K562 (cell line): Measurements from ENCODE around the gene SNX20. TPM values are rescaled to one million over a fixed set of nuclear protein-coding genes. Genes with fewer than 3 reads are reported as not detected.

ENCODE experiments used
- ATAC-seq: fragments of 200-7000 bp; cut with Tn5 transposase; 3 replicates; pipeline ENCODE4 v1.9.1; 2020; ENCODE audit warnings: moderate library complexity
- BruUV-seq: library from RNA; stranded (reverse); fragments of 400-500 nt; replicated peaks from 2 replicates; lab custom pipeline; 2021; lab: Mats Ljungman, UMichigan
- CTCF ChIA-PET: fragments of 300-600 bp; formaldehyde crosslinking; extraction: SDS; loops from one replicate; lab custom pipeline; 2021; ENCODE audit warnings: low intra/inter-chr PET ratio; lab: Yijun Ruan, JAX
- POLR2A ChIA-PET: fragments of 300-600, 350-650 bp; sonication (Branson Sonifier 250); formaldehyde crosslinking; extraction: SDS; loops from one replicate; lab custom pipeline; 2021; ENCODE audit warnings: antibody characterized with exemption, inconsistent platforms; lab: Yijun Ruan, JAX
- DNase-seq, 4 experiments: peaks; one replicate each; pipeline versions ENCODE4 v3.0.0 to v3.0.0-alpha.2; 2011 to 2018; ENCODE audit warnings: low spot score in 3 of 4, mixed read lengths in 3 of 4; ENCODE audit errors: extremely low read depth in 1 of 4
- FAIRE-seq: peaks from 2 replicates; lab custom pipeline; 2011; peaks lifted over from hg19 to GRCh38; lab: Jason Lieb, UNC
- H2AFZ ChIP-seq: 2 replicates; pipeline ENCODE4 v1.6.0; 2011; ENCODE audit warnings: low read depth, low read length, control low read depth, inconsistent platforms
- H3K27ac ChIP-seq: fragments of 200-600 bp; 3 replicates; pipeline ENCODE4 v1.8.0; 2011; ENCODE audit warnings: low read depth, mild to moderate bottlenecking, control low read depth, inconsistent platforms, low read length, moderate library complexity, mixed read lengths; ENCODE audit errors: extremely low read depth
- H3K27me3 ChIP-seq, 2 experiments: fragments of 300-600 bp in 1 of 2; 2 replicates in 1 of 2; 3 replicates in 1 of 2; pipeline versions ENCODE4 v1.6.0 to v1.8.0; 2011; ENCODE audit warnings: inconsistent platforms in 2 of 2, low read length in 2 of 2, mild to moderate bottlenecking in 1 of 2, mixed read lengths in 1 of 2, moderate library complexity in 1 of 2; ENCODE audit not compliant: control insufficient read depth in 2 of 2, insufficient read depth in 2 of 2
- H3K36me3 ChIP-seq: fragments of 300-600 bp; 3 replicates; pipeline ENCODE4 v1.8.0; 2011; ENCODE audit warnings: mild to moderate bottlenecking, low read length, inconsistent platforms; ENCODE audit not compliant: control insufficient read depth, insufficient read depth
- H3K4me1 ChIP-seq, 2 experiments: fragments of 200-600 bp in 1 of 2; replicated peaks in 1 of 2; 2 replicates in 1 of 2; 3 replicates in 1 of 2; pipeline versions ENCODE4 v1.5.1 to v1.8.0; 2011; ENCODE audit warnings: inconsistent platforms in 2 of 2, low read length in 2 of 2, mild to moderate bottlenecking in 1 of 2, mixed read lengths in 1 of 2, moderate library complexity in 1 of 2; ENCODE audit not compliant: control insufficient read depth in 2 of 2, insufficient read depth in 2 of 2
- H3K4me2 ChIP-seq: 2 replicates; pipeline ENCODE4 v1.6.1; 2011; ENCODE audit warnings: low read length, control low read depth, inconsistent platforms, mixed read lengths; ENCODE audit not compliant: insufficient read depth
- H3K4me3 ChIP-seq: fragments of 200-600 bp; sonication (generic), shearing (Covaris generic); 2 replicates; pipeline ENCODE4 v1.5.1; 2016; ENCODE audit warnings: control low read depth, inconsistent platforms
- H3K79me2 ChIP-seq: fragments of 200-600 bp; 3 replicates; pipeline ENCODE4 v1.8.0; 2011; ENCODE audit warnings: low read length, inconsistent platforms; ENCODE audit not compliant: control insufficient read depth, insufficient read depth
- H3K9ac ChIP-seq, 2 experiments: 2 replicates each; pipeline versions ENCODE4 v1.6.0 to v1.6.1; 2011; ENCODE audit warnings: low read depth in 2 of 2, low read length in 2 of 2, control low read depth in 1 of 2, inconsistent platforms in 1 of 2, mild to moderate bottlenecking in 1 of 2, mixed read lengths in 1 of 2; ENCODE audit not compliant: insufficient read depth in 1 of 2
- H3K9me1 ChIP-seq: one replicate; pipeline ENCODE4 v1.6.0; 2011; ENCODE audit warnings: inconsistent platforms, mild to moderate bottlenecking, low read length, moderate library complexity; ENCODE audit not compliant: control insufficient read depth, insufficient read depth
- H3K9me3 ChIP-seq: replicated peaks from 2 replicates; pipeline ENCODE4 v1.5.1; 2011; ENCODE audit warnings: low read depth, low read length, inconsistent platforms; ENCODE audit not compliant: control insufficient read depth, insufficient read depth
- H4K20me1 ChIP-seq: replicated peaks from 2 replicates; pipeline ENCODE4 v1.6.1; 2011; ENCODE audit warnings: low read length, inconsistent platforms, mixed read lengths; ENCODE audit not compliant: control insufficient read depth, insufficient read depth
- CTCF ChIP-seq, 3 experiments: IDR thresholded peaks in 2 of 3; conservative IDR thresholded peaks in 1 of 3; 2 replicates each; pipeline ENCODE4 v1.5.1; 2011 to 2012; ENCODE audit warnings: low read length in 3 of 3, mild to moderate bottlenecking in 3 of 3, control low read depth in 2 of 3, improper control_type of control experiment in 1 of 3, inconsistent platforms in 1 of 3, low read depth in 1 of 3, mixed read lengths in 1 of 3, moderate library complexity in 1 of 3; ENCODE audit not compliant: insufficient read depth in 2 of 3
- STAT6 ChIP-seq: sonication (generic); formaldehyde crosslinking; IDR thresholded peaks from 2 replicates; pipeline ENCODE4 v1.8.1; 2023; ENCODE audit warnings: mild to moderate bottlenecking, missing genetic modification reagents
- VEZF1 ChIP-seq: fragments of 200-800 bp; sonication (Bioruptor generic); IDR thresholded peaks from 2 replicates; pipeline ENCODE4 v1.6.1; 2017; ENCODE audit warnings: missing genetic modification characterization, missing compliant biosample characterization
- YY1 ChIP-seq, 3 experiments: IDR thresholded peaks; 2 replicates each; pipeline ENCODE4 v1.6.1; 2011; ENCODE audit warnings: low read length in 2 of 3, mild to moderate bottlenecking in 2 of 3, moderate library complexity in 2 of 3, borderline replicate concordance in 1 of 3, control low read depth in 1 of 3, low read depth in 1 of 3; ENCODE audit not compliant: insufficient read depth in 3 of 3, insufficient replicate concordance in 2 of 3, control insufficient read depth in 1 of 3, insufficient read length in 1 of 3; ENCODE audit errors: extremely low read depth in 1 of 3
- ZFP36 ChIP-seq: fragments of 150-350 bp; IDR thresholded peaks from 2 replicates; pipeline ENCODE4 v1.6.1; 2018; ENCODE audit warnings: low read length, low read depth; ENCODE audit not compliant: partially characterized antibody
- WGBS: fragments of 100-300 bp; shearing (Covaris generic); methylation state at CpG from one replicate; pipeline ENCODE4 v1.1.6; 2016; ENCODE audit warnings: low coverage, mixed read lengths; ENCODE audit not compliant: insufficient coverage; ENCODE audit errors: missing lambda C conversion rate; 5-methylcytosine and 5-hydroxymethylcytosine counted together
- in situ Hi-C: fragments of 300-500 bp; cut with MboI; formaldehyde crosslinking; loops from 4 replicates; pipeline ENCODE4 v1.15.0; 2018; ENCODE audit warnings: inconsistent platforms, mixed read lengths
- intact Hi-C: fragments of 100-400 bp; cut with micrococcal nuclease; formaldehyde crosslinking; loops from 2 replicates; pipeline ENCODE4 v1.14.2; 2022
- polyA plus RNA-seq, 8 experiments: library from polyadenylated mRNA; depleted of rRNA in 4 of 8; stranded (reverse) in 5 of 8; unstranded in 3 of 8; fragments of >200 nt; fragmentation: Nextera tagmentation in 2 of 8; fragmentation: Illumina TruSeq in 1 of 8; extraction: Ambion mirVana in 2 of 8; extraction: Trizol in 1 of 8; gene quantifications; 2 replicates each; pipeline versions ENCODE4 v1.2.1 to v1.2.3, GENCODE V29; 2011 to 2014; ENCODE audit warnings: inconsistent platforms in 1 of 8, missing spikeins in 1 of 8
- total RNA-seq, 7 experiments: library from RNA; depleted of rRNA in 6 of 7; stranded (reverse); fragments of >200 nt in 6 of 7; fragmentation: Illumina TruSeq in 2 of 7; extraction: Trizol in 2 of 7; gene quantifications; 2 replicates each; pipeline versions ENCODE4 v1.2.1 to v1.2.3, GENCODE V29; 2011 to 2021; ENCODE audit warnings: low replicate concordance in 1 of 7

SNX20 gene
- total and polyA plus RNA-seq, 9 of the 15 experiments (the other 6 are each of a cell fraction or from before 2014, with no cell fraction given): 0.04 to 0.07 TPM; not detected in 7

- no peaks in the 10 kb centered on the region for H3K36me3 ChIP-seq
- peak overlapping the region; percentile 27; the same call in 1 of the 2 replicates for H2AFZ ChIP-seq
- TF ChIP-seq YY1 (IDR thresholded peaks at IDR 0.05; ENCODE audit: borderline replicate concordance in 1 of 3, control insufficient read depth in 1 of 3, extremely low read depth in 1 of 3, insufficient read depth in 3 of 3, insufficient read length in 1 of 3, insufficient replicate concordance in 2 of 3, low read depth in 1 of 3, low read length in 2 of 3) (no peak), VEZF1 (no peak), STAT6 (CRISPR knock-in tag) (no peak), ZFP36 (peak; percentile 36), CTCF (IDR thresholded peaks at IDR 0.05 in 2 of 3, conservative IDR thresholded peaks at IDR 0.05 in 1 of 3; ENCODE audit: insufficient read depth in 2 of 3, low read depth in 1 of 3, low read length in 3 of 3) (0 out of 6 replicates have a peak, but pooled peaks of 1 of the 3 experiments have one; percentile 17)
- FAIRE-seq (no peak), DNase-seq (no peak), ATAC-seq (no peak)
- 0% methylated on average over 9 of the region's 9 CpGs for WGBS
- 0 out of 4 replicates have a peak overlapping the region, but pooled peaks of 1 of the 2 experiments have one; percentile 16 for H3K9ac ChIP-seq
- peak overlapping the region; percentile 14; the same call in 1 of the 2 replicates for H3K4me2 ChIP-seq
- intact Hi-C loops: loop anchor here (10.0 kb wide), 1 partner anchor 72 kb away; no protein-coding TSS in a partner anchor
- H3K4me1 ChIP-seq: peaks cover 0 to 5% of the 10 kb centered on the region in 2 experiments; a peak in 2 of 5 replicates
- H3K79me2 ChIP-seq: no peaks in the 10 kb centered on the region
- H3K9me1 ChIP-seq: no peaks in the 10 kb centered on the region
- no peaks in the 10 kb centered on the region for H4K20me1 ChIP-seq
- BruUV-seq: no TSS peak
- POLR2A ChIA-PET: interaction anchor here (0.6 to 1.2 kb wide), 4 partner anchors 10 to 132 kb away, joined by 3 to 4 read pairs (median 3); no protein-coding TSS in a partner anchor
- CTCF ChIA-PET: interaction anchor here (0.7 to 1.1 kb wide), 2 partner anchors 140 to 279 kb away, joined by 3 read pairs; no protein-coding TSS in a partner anchor
- no peak overlapping the region for H3K4me3 ChIP-seq
- H3K27ac ChIP-seq: no peak overlapping the region
- in situ Hi-C loops: loop anchor here (5.0 to 10.0 kb wide), 2 partner anchors 140 to 292 kb away; no protein-coding TSS in a partner anchor
- H3K27me3 ChIP-seq: peaks cover 4 to 14% of the 10 kb centered on the region in 2 experiments; a peak in 3 of 5 replicates
- H3K9me3 ChIP-seq: peaks cover 4% of the 10 kb centered on the region; the same call in 1 of the 2 replicates
Observed at GRCh38 chr16:50666658-50667496, 14.2 kb downstream of the SNX20 start.
